HCT116 (cell line): ENCODE data around the gene CNTFR. TPM values are rescaled to one million over a fixed set of nuclear protein-coding genes. Genes with fewer than 3 reads are reported as not detected.
A peak's percentile ranks its signal among the peaks of the same experiment; 100 is the strongest.

Experiments used
- ATAC-seq: fragments of 200-7000 bp; cut with Tn5 transposase; 2 replicates; pipeline ENCODE4 v1.9.1; 2020; ENCODE audit warnings: mild to moderate bottlenecking, moderate library complexity
- BruUV-seq: library from RNA; stranded (reverse); fragments of 400-500 nt; replicated peaks from 2 replicates; lab custom pipeline; 2021; lab: Mats Ljungman, UMichigan
- CTCF ChIA-PET: fragments of 300-600 bp; sonication (Branson Sonifier 250); formaldehyde crosslinking; loops from one replicate; lab custom pipeline; 2021; ENCODE audit warnings: antibody characterized with exemption; lab: Charles Lee
- POLR2A ChIA-PET: fragments of 300-600, 350-600 bp; sonication (Branson Sonifier 250); formaldehyde crosslinking; loops from one replicate; lab custom pipeline; 2021; ENCODE audit warnings: antibody characterized with exemption; lab: Charles Lee
- RAD21 ChIA-PET, 2 experiments: fragments of 300-600 bp; sonication (Branson Sonifier 250); formaldehyde crosslinking; loops; one replicate each; lab custom pipeline; 2023; ENCODE audit warnings: low total read pairs in 2 of 2; ENCODE audit not compliant: uncharacterized antibody in 2 of 2, unreplicated experiment in 2 of 2, low non-redundant PET in 1 of 2; lab: Charles Lee
- DNase-seq: peaks from one replicate; pipeline ENCODE4 v3.0.0-alpha.2; 2010; ENCODE audit warnings: low read depth, low spot score
- H2AFZ ChIP-seq: fragments of 200-600 bp; shearing (Covaris generic), sonication (generic); 2 replicates; pipeline ENCODE4 v1.6.1; 2017; ENCODE audit warnings: low read depth, mixed run types, mixed read lengths, antibody characterized with exemption, low read length; ENCODE audit not compliant: poor library complexity, severe bottlenecking
- H3K27ac ChIP-seq: 2 replicates; pipeline ENCODE4 v1.5.1; 2012; ENCODE audit warnings: low read depth, low read length
- H3K27me3 ChIP-seq: fragments of 200-600 bp; sonication (generic); 2 replicates; pipeline ENCODE4 v1.6.1; 2016; ENCODE audit warnings: mixed run types, low read length, mixed read lengths; ENCODE audit not compliant: insufficient read depth
- H3K36me3 ChIP-seq, 2 experiments: fragments of 200-500 bp in 1 of 2; fragments of 200-600 bp in 1 of 2; sonication (Bioruptor generic) in 1 of 2; sonication (generic) in 1 of 2; 2 replicates each; pipeline versions ENCODE4 v1.5.1 to v1.6.1; 2014 to 2016; ENCODE audit warnings: low read length in 2 of 2, inconsistent platforms in 1 of 2, mixed read lengths in 1 of 2, mixed run types in 1 of 2; ENCODE audit not compliant: insufficient read depth in 2 of 2, control insufficient read depth in 1 of 2
- H3K4me1 ChIP-seq, 2 experiments: fragments of 200-600 bp in 1 of 2; sonication (generic) in 1 of 2; 2 replicates each; pipeline versions ENCODE4 v1.5.1 to v1.6.1; 2012 to 2017; ENCODE audit warnings: low read length in 2 of 2, inconsistent platforms in 1 of 2, mild to moderate bottlenecking in 1 of 2, mixed read lengths in 1 of 2, mixed run types in 1 of 2, moderate library complexity in 1 of 2; ENCODE audit not compliant: insufficient read depth in 2 of 2, control insufficient read depth in 1 of 2
- H3K4me2 ChIP-seq: fragments of 200-600 bp; sonication (generic); 2 replicates; pipeline ENCODE4 v1.6.1; 2017; ENCODE audit warnings: mixed run types, low read length, mixed read lengths
- H3K4me3 ChIP-seq, 2 experiments: fragments of 200-600 bp in 1 of 2; sonication (generic) in 1 of 2; replicated peaks in 1 of 2; 2 replicates each; pipeline ENCODE4 v1.5.1; 2011 to 2016; ENCODE audit warnings: low read length in 2 of 2, control low read depth in 1 of 2, low read depth in 1 of 2, mild to moderate bottlenecking in 1 of 2, mixed read lengths in 1 of 2, mixed run types in 1 of 2
- H3K79me2 ChIP-seq: fragments of 200-600 bp; sonication (generic); 2 replicates; pipeline ENCODE4 v1.6.1; 2017; ENCODE audit warnings: mild to moderate bottlenecking, mixed run types, low read length, moderate library complexity, mixed read lengths; ENCODE audit not compliant: insufficient read depth
- H3K9ac ChIP-seq: fragments of 200-600 bp; sonication (generic); 2 replicates; pipeline ENCODE4 v1.6.1; 2016; ENCODE audit warnings: low read length, mixed read lengths
- H3K9me2 ChIP-seq: fragments of 200-600 bp; sonication (generic), shearing (Covaris generic); 2 replicates; pipeline ENCODE4 v1.6.1; 2017; ENCODE audit warnings: mixed run types, mild to moderate bottlenecking, moderate library complexity; ENCODE audit not compliant: insufficient read depth
- H3K9me3 ChIP-seq, 2 experiments: fragments of 200-500 bp in 1 of 2; fragments of 200-600 bp in 1 of 2; sonication (Bioruptor generic) in 1 of 2; sonication (generic) in 1 of 2; 2 replicates each; pipeline ENCODE4 v1.6.1; 2014 to 2017; ENCODE audit warnings: low read length in 2 of 2, mixed read lengths in 2 of 2, inconsistent platforms in 1 of 2, low read depth in 1 of 2, mild to moderate bottlenecking in 1 of 2, mixed run types in 1 of 2, moderate library complexity in 1 of 2; ENCODE audit not compliant: control insufficient read depth in 1 of 2, insufficient read depth in 1 of 2
- H4K20me1 ChIP-seq: fragments of 200-600 bp; sonication (generic), shearing (Covaris generic); 2 replicates; pipeline ENCODE4 v1.6.1; 2017; ENCODE audit warnings: mixed run types, mild to moderate bottlenecking, moderate library complexity; ENCODE audit not compliant: insufficient read depth
- CBX3 ChIP-seq: IDR thresholded peaks from 2 replicates; pipeline ENCODE4 v1.6.1; 2012; ENCODE audit warnings: low read depth
- EGR1 ChIP-seq: IDR thresholded peaks from 2 replicates; pipeline ENCODE4 v1.6.1; 2012; ENCODE audit warnings: low read depth
- ELF1 ChIP-seq: IDR thresholded peaks from 2 replicates; pipeline ENCODE4 v1.6.1; 2012; ENCODE audit warnings: low read depth, borderline replicate concordance
- EZH2phosphoT487 ChIP-seq: fragments of 200-600 bp; IDR thresholded peaks from 2 replicates; pipeline ENCODE4 v1.6.1; 2018; ENCODE audit warnings: antibody characterized with exemption, borderline replicate concordance
- JUND ChIP-seq: IDR thresholded peaks from 2 replicates; pipeline ENCODE4 v1.6.1; 2012
- POLR2A ChIP-seq: IDR thresholded peaks from 2 replicates; pipeline ENCODE4 v1.7.0; 2011; ENCODE audit warnings: borderline replicate concordance; ENCODE audit not compliant: insufficient read depth, insufficient read length; ENCODE audit errors: extremely low read depth
- RAD21 ChIP-seq: IDR thresholded peaks from 2 replicates; pipeline ENCODE4 v1.6.1; 2012; ENCODE audit warnings: low read depth, mild to moderate bottlenecking
- SIN3A ChIP-seq: IDR thresholded peaks from 2 replicates; pipeline ENCODE4 v1.6.1; 2012; ENCODE audit warnings: low read depth
- SRF ChIP-seq: IDR thresholded peaks from 2 replicates; pipeline ENCODE4 v1.6.1; 2012; ENCODE audit warnings: low read depth
- YY1 ChIP-seq: IDR thresholded peaks from 2 replicates; pipeline ENCODE4 v1.6.1; 2011; ENCODE audit warnings: low read length, low read depth, moderate library complexity, mild to moderate bottlenecking; ENCODE audit not compliant: insufficient replicate concordance; ENCODE audit errors: extremely low read depth
- intact Hi-C: fragments of 100-400 bp; cut with micrococcal nuclease; formaldehyde crosslinking; loops from 2 replicates; pipeline ENCODE4 v1.10.0; 2022
- total RNA-seq: library from RNA; stranded (reverse); gene quantifications from one replicate; pipeline ENCODE4 v1.2.1, GENCODE V29; 2021; ENCODE audit not compliant: unreplicated experiment
- TF ChIP-seq, protein P1 (sequence below): IDR thresholded peaks from 2 replicates; pipeline ENCODE4 v1.6.1; 2012
- TF ChIP-seq, protein P2 (sequence below), 3 experiments: fragments of 200-600 bp in 1 of 3; sonication (generic) in 1 of 3; IDR thresholded peaks in 2 of 3; conservative IDR thresholded peaks in 1 of 3; 2 replicates each; pipeline ENCODE4 v1.5.1; 2012 to 2017; ENCODE audit warnings: low read depth in 2 of 3, low read length in 2 of 3, antibody characterized with exemption in 1 of 3, borderline replicate concordance in 1 of 3, control low read depth in 1 of 3, mild to moderate bottlenecking in 1 of 3, mixed read lengths in 1 of 3, mixed run types in 1 of 3, moderate library complexity in 1 of 3; ENCODE audit not compliant: insufficient read depth in 1 of 3
- TF ChIP-seq, protein P3 (sequence below): IDR thresholded peaks from 2 replicates; pipeline ENCODE4 v1.6.1; 2012; ENCODE audit warnings: low read depth

The CNTFR gene
- total RNA-seq, 1 experiment from 2014 or later = not detected

DNA sequence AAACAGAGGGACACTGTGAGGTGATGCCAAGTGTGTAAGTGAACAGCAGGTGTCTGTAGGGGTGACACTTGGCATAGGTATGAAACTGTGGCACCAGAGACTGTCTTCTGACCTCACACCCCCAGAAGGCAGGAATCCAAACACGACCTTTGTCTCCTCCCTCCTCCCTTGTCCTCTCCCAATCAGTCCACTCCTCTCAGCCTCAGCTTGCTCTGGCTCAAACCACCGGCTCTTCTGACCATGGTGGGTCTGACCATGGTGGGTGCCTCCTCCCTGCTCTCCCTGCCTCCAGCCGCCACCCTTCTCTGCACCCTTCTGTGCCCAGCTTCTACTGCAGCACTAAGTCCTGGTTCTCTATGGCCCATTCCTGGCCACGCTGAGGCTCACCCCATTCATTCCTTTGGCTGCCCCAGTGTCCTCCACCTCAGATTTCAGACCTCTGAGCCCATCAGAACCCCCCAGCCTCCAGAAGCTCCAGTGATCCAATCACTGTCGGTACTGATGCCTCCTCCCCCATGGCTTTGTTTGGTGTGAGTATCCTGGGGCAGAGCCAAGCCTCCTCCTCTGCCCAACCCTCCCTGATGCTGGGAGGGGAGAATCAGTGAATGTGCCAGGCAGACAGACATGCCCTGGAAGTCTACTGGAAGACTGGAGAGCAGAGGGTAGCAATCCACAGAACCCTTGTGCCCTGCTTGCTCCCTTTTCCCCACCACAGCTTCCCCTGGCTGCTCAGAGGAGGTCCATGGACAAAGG lies 41.1 kb upstream of the CNTFR start:
- no peak for ATAC-seq
- ChIA-PET POLR2A (interaction anchor here (1.5 kb wide), 1 partner anchor 10 kb away, joined by 3 read pairs; the partner anchor contains the start of gene DCTN3), RAD21 (no interaction called here)

DNA sequence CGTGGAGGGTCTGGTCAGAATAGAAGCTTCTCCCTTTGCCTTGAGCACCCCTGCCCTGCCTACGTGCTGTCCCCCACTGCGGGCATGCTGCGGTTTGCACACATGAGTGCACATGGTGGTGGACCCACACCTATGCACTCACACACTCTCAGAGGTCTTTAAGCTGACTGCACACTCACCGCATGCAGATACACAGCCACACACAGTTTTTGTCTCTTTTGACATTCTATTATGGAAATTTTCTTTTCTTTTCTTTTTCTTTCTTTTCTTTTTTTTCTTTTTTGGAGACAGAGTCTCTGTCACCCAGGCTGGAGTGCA lies 39.9 kb upstream of the CNTFR start:
- H3K4me1 ChIP-seq = peaks cover 8 to 35% of the 10 kb centered on the region in 2 experiments
- peaks cover 8% of the 10 kb centered on the region; the same call in 1 of the 2 replicates for H3K27me3 ChIP-seq
- no peak overlapping the region for H2AFZ ChIP-seq
- DNase-seq (no peak), ATAC-seq (no peak)
- intact Hi-C loops = no loop called here
- no peaks in the 10 kb centered on the region for H3K9me2 ChIP-seq
- no TSS peak for BruUV-seq
- ChIA-PET POLR2A (interaction anchor here (1.5 to 1.7 kb wide), 2 partner anchors 8 to 9 kb away, joined by 3 to 7 read pairs; partner anchors contain the start of genes DCTN3 and SIGMAR1), RAD21 (no interaction called here), CTCF (interaction anchor here (1.9 kb wide), 1 partner anchor 9 kb away, joined by 4 read pairs; the partner anchor contains the start of gene DCTN3)
- H3K9ac ChIP-seq = no peak overlapping the region
- H3K4me3 ChIP-seq = peak overlapping the region in 1 of 2 experiments; percentile 49; a peak in 1 of 4 replicates
- no peaks in the 10 kb centered on the region for H3K9me3 ChIP-seq
- no peaks in the 10 kb centered on the region for H4K20me1 ChIP-seq
- no peaks in the 10 kb centered on the region for H3K36me3 ChIP-seq
- H3K27ac ChIP-seq = no peak overlapping the region
- peak overlapping the region; percentile 75 for H3K4me2 ChIP-seq
- H3K79me2 ChIP-seq = no peaks in the 10 kb centered on the region
- TF ChIP-seq EZH2phosphoT487 (no peak), SRF (no peak), YY1 (no peak), RAD21 (no peak), SIN3A (no peak), CBX3 (no peak), POLR2A (no peak)
- TF ChIP-seq, protein P1, sequence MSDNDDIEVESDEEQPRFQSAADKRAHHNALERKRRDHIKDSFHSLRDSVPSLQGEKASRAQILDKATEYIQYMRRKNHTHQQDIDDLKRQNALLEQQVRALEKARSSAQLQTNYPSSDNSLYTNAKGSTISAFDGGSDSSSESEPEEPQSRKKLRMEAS = no peak
- TF ChIP-seq, protein P2, sequence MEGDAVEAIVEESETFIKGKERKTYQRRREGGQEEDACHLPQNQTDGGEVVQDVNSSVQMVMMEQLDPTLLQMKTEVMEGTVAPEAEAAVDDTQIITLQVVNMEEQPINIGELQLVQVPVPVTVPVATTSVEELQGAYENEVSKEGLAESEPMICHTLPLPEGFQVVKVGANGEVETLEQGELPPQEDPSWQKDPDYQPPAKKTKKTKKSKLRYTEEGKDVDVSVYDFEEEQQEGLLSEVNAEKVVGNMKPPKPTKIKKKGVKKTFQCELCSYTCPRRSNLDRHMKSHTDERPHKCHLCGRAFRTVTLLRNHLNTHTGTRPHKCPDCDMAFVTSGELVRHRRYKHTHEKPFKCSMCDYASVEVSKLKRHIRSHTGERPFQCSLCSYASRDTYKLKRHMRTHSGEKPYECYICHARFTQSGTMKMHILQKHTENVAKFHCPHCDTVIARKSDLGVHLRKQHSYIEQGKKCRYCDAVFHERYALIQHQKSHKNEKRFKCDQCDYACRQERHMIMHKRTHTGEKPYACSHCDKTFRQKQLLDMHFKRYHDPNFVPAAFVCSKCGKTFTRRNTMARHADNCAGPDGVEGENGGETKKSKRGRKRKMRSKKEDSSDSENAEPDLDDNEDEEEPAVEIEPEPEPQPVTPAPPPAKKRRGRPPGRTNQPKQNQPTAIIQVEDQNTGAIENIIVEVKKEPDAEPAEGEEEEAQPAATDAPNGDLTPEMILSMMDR (IDR thresholded peaks at IDR 0.05 in 2 of 3, conservative IDR thresholded peaks at IDR 0.05 in 1 of 3; ENCODE audit: borderline replicate concordance in 1 of 3, insufficient read depth in 1 of 3, low read depth in 2 of 3, low read length in 2 of 3) = no peak
- TF ChIP-seq, protein P3, sequence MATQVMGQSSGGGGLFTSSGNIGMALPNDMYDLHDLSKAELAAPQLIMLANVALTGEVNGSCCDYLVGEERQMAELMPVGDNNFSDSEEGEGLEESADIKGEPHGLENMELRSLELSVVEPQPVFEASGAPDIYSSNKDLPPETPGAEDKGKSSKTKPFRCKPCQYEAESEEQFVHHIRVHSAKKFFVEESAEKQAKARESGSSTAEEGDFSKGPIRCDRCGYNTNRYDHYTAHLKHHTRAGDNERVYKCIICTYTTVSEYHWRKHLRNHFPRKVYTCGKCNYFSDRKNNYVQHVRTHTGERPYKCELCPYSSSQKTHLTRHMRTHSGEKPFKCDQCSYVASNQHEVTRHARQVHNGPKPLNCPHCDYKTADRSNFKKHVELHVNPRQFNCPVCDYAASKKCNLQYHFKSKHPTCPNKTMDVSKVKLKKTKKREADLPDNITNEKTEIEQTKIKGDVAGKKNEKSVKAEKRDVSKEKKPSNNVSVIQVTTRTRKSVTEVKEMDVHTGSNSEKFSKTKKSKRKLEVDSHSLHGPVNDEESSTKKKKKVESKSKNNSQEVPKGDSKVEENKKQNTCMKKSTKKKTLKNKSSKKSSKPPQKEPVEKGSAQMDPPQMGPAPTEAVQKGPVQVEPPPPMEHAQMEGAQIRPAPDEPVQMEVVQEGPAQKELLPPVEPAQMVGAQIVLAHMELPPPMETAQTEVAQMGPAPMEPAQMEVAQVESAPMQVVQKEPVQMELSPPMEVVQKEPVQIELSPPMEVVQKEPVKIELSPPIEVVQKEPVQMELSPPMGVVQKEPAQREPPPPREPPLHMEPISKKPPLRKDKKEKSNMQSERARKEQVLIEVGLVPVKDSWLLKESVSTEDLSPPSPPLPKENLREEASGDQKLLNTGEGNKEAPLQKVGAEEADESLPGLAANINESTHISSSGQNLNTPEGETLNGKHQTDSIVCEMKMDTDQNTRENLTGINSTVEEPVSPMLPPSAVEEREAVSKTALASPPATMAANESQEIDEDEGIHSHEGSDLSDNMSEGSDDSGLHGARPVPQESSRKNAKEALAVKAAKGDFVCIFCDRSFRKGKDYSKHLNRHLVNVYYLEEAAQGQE = no peak

More for the DNA sequence above, 41.1 kb upstream of the CNTFR start:
- no peak for TF ChIP-seq JUND
- no peak for TF ChIP-seq ELF1
- TF ChIP-seq CBX3 = no peak
- no peak for TF ChIP-seq EGR1
- TF ChIP-seq, protein P1 = no peak
- Histone ChIP-seq H2AFZ (no peak overlapping the region), H3K27ac (no peak overlapping the region), H3K9ac (no peak overlapping the region), H4K20me1 (no peaks in the 10 kb centered on the region), H3K4me3 (no peak overlapping the region), H3K9me3 (no peaks in the 10 kb centered on the region), H3K79me2 (peaks cover 7% of the 10 kb centered on the region), H3K4me2 (no peak overlapping the region), H3K9me2 (no peaks in the 10 kb centered on the region), H3K27me3 (peaks cover 8% of the 10 kb centered on the region; the same call in 1 of the 2 replicates), H3K4me1 (peaks cover 8 to 38% of the 10 kb centered on the region in 2 experiments), H3K36me3 (peaks cover 0 to 9% of the 10 kb centered on the region in 2 experiments; a peak in 2 of 4 replicates)
- no TSS peak for BruUV-seq
- no peak for DNase-seq
- intact Hi-C loops = no loop called here
- CTCF ChIA-PET = interaction anchor here (1.9 kb wide), 1 partner anchor 10 kb away, joined by 4 read pairs; the partner anchor contains the start of gene DCTN3
